Femur (tissue), 1 donor: ENCODE measurements around the gene MS4A4E.
"Not testable (repeated sequence)": the region's sequence is repeated elsewhere in the genome, so short reads cannot be mapped to it uniquely, and the experiment has no call there.

Experiments used
- DNase-seq: peaks from one replicate; pipeline ENCODE4 v3.0.0-alpha.2; 2017

The MS4A4E gene

GRCh38 chr11:60242740-60243239 lies at the start of gene MS4A4E:
Gene MS4A4E (minus strand): TSS chr11:60243137. CDS start chr11:60230055, 13,082 bp downstream.
- no peak for DNase-seq

GRCh38 chr11:60292145-60292544 lies 49.2 kb upstream of the MS4A4E start:
- DNase-seq, result no peak

DNA sequence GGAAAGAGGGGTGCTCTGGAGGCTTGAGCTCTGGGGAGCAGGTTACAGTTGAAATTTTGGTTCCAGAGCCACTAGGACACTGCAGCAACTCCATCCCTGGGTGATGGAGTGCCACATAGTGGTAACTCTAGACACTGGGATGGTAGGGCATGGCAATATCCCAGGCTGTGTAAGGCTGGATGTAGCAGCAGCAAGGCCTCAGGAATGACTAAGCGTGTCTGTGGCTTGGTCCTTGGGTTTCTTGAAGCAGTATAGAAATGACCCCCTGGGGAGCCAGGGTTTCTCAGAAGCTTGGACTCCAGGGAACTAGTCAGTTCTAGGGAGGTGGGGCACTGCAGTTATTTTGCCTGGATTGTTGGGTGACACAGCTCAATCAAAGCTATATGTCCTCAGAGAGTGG lies 45.6 kb upstream of the MS4A4E start:
- DNase-seq, result no peak

GRCh38 chr11:60285411-60286126 lies 42.6 kb upstream of the MS4A4E start:
- DNase-seq, result not testable (repeated sequence)

DNA sequence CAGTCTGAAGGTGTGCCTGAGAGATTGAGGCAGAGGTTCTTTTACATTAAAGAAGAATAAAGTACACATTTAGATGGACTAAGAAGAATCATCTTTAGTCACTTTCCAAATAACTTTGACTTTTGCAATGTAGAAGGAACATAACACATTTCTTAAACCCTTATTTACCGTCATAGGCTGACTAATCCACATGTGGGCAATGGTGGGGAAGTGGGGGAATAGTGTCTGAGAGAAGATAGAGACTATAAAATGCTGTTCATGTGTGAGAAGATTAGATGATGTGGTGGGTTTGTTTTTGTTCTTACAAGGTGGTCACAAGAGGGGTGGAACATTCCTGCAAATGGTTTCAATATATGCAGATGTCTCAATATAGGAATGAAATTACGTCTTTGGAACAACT lies 39.3 kb upstream of the MS4A4E start:
- no peak for DNase-seq

DNA sequence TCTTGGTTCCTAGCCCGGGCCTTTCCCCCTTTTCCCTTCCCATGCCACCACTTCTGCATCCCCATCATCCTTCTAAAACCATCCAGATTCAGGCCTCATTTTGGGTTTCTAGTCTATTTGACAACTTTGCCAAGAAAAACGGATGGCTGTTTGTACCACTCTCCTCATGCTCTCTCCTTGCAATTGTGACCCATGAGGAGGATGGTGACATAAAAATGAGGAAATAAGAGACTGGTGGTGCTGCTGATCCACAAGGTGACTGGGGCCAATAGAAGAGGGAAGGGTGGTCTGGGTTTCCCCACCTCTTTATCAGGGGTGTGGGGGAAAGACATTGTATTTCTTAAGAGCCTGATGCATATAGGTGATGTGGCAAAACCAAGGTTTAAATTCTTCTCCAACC lies 38.5 kb upstream of the MS4A4E start:
- no peak for DNase-seq

- peak; percentile 23 for DNase-seq
Observed at GRCh38 chr11:60280412-60280811, 37.5 kb upstream of the MS4A4E start, which contains the start of gene MS4A4A. Gene MS4A4A (plus strand): TSS chr11:60280666. CDS start chr11:60280676, 10 bp downstream.

- DNase-seq, result no peak
Observed at GRCh38 chr11:60274416-60274815, 31.5 kb upstream of the MS4A4E start.

GRCh38 chr11:60265373-60266214 lies 22.7 kb upstream of the MS4A4E start:
- no peak for DNase-seq

GRCh38 chr11:60264644-60265043 lies 21.7 kb upstream of the MS4A4E start:
- no peak for DNase-seq

- no peak for DNase-seq
Observed at GRCh38 chr11:60263402-60263801, 20.5 kb upstream of the MS4A4E start.

- DNase-seq, result no peak
Observed at GRCh38 chr11:60261014-60261413, 18.1 kb upstream of the MS4A4E start.

DNA sequence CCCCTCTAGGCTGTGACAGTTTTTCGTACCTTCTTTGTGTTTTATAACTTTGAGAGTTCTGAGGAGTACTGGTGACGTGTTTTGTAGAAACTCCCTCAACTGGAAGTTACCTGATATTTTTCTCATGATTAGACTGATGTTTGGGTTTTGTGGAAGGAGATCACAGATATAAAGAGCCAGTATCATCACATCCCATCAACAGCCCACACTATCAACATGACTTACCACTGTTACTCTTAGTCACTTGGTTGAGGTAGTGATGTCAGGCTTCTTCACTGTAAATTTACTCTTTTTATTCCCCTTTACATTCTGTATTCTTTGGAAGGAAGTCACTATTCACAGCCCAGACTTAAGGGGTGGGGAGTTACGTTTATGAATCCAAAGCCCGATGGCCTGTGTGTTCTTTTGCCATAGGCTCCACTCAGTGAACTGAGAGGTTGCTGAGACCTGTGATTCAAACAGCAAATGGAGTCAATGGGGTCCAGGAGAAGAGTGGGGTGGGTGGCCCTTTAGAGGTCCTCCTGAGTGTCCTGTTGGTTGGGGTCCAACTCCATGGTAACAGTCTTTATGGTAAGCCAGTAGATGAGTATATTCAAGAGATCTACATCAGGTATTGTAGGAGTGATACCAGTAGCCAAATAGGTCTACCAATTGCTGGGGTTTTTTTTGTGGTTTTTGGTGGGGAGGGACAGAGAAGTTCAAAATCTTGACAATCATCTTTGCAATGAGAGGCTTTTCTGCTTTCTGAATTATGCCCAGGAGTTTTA lies 15.2 kb upstream of the MS4A4E start:
- no peak for DNase-seq

DNA sequence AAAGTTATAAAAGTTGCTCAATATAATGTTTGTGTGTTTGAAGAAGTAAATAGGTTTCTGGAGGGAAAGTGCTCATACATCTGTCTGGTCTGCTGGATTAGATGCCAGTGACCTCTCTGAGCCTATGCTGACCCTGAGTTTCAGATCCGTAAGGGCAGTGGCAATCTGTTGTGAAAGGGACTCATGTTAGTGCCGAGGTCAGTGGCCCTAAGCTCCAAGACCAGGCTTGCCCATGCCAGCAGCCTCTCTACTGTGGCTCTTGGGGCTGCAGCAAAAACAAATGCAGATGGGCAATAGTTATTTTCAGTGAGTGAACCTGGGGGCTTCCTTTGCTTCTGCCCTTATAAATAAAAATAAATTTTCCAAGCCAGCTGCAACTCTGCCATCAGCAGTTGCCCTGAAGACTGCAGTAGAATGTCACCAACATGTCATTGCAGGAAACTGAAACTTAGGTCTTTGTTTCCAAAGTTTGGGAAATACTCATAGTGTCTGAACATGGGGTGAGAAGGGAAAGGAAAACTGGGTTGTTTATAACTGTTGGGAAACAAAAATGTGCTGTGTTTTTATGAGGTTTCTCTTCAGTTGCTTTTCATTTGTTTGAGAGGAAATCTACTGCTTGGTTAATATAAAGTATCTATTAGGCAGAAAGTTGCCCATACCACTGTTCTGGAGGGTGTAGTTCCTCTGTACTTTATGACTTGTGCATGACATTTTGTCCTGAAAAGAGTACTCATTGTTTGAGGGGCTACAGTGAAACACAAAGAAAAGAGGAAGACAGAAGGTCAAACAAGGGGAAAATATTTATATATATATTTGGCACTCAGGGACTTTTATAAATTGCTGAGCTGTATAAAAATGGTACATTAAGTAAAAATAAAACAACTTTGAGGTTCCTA lies 9.5 kb upstream of the MS4A4E start:
- no peak for DNase-seq

DNA sequence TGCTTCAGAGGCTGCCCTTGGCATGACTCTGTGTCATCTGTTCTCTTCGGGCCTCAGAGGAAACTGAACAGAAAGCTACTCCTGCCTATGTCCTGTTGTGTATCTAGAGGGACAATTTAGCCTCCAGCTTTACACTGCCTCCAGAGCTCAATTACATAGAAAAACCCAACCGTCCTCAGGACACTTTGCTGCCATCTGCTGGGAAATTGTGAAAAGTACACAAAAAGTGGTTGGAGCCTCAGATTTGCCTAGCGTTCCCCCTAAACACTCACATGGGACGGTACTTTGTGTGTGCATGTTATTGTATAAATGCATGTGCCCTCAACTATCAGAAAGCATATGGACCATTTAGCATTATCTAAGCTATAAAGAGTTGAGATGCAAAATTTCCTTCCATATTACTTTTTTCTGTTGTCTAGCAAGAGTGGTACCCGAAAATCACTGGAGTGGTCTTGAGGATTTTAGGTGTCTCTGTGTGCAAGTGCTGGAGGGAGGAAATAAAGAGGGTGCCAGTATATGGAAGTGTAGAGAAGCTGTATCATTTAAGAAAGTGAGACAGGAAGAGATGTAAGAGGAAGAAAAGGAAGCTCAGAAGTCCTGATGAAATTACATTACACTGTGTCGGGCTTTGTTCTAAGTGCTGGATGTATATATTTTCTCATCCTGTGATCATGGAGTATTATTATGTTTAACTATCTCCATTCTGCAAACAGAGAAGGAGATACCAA lies 8.7 kb upstream of the MS4A4E start:
- DNase-seq, result peak; percentile 27

GRCh38 chr11:60241786-60242185 lies 1.2 kb downstream of the MS4A4E start:
- DNase-seq, result no peak

DNA sequence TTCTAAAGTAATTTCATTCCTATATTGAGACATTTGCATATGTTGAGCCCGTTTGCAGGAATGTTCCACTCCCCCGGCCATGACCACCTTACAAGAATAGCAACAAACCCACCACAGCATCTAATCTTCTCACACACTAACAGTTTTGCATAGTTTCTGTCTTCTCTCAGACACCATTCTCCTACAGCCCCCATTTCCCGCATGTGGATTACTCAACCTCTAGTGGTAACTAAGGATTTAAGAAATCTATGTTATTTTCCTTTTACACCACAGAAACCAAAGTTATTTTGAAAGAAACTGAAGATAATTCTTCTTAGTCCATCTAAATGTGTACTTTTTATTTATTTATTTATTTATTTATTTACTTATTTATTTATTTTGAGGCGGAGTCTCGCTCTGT lies 2.3 kb downstream of the MS4A4E start:
- DNase-seq, result no peak

GRCh38 chr11:60235321-60235720 lies 7.6 kb downstream of the MS4A4E start:
- no peak for DNase-seq

- DNase-seq, result no peak
Observed at GRCh38 chr11:60230681-60231080, 12.3 kb downstream of the MS4A4E start.

- DNase-seq, result no peak
Observed at GRCh38 chr11:60222141-60222540, 20.8 kb downstream of the MS4A4E start.

- DNase-seq, result no peak
Observed at GRCh38 chr11:60221692-60222091, 21.2 kb downstream of the MS4A4E start.
